Retina (tissue), 1 donor: ENCODE results near the gene IL10RB.
A peak's percentile ranks its signal among the peaks of the same experiment; 100 is the strongest.
"Not testable (repeated sequence)": the region's sequence is repeated elsewhere in the genome, so short reads cannot be mapped to it uniquely, and the experiment has no call there.

Experiments
- DNase-seq: peaks from one replicate; pipeline ENCODE4 v3.0.0-alpha.2; 2016

Gene IL10RB

DNA sequence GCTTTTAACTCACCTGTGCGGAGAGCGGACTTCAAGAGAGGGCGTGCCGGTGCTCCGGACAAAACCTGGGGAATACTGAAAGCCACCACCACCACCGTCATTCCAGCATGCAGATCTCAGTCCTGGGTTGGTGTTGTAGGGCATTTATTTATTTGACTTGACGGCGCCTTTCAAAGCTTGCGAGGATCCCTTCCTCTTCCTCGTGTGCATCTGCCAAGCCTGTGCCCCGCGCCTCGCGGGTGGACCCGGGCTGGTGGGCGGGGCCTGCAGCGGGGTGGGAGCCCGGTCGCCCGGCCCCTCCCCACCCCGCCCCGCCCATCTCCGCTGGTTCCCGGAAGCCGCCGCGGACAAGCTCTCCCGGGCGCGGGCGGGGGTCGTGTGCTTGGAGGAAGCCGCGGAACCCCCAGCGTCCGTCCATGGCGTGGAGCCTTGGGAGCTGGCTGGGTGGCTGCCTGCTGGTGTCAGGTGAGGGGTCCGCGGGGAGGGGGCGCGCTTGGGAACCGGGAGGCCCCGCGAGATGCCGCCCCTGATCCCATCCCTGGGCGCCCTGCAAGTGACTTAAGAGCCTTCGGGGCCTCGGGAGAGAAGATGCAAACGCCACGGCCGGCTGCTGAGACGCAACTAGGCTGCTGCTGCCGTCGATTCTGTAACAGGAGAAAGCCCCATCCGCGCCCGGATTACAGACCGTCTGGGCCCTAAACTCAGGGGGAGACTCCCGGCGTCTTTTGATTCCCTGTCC is at the start of gene IL10RB:
Gene IL10RB, plus strand, starts transcription at position 318 of the 739 bp plus-strand sequence. Its CDS starts 99 bp downstream, at position 417.
- peak; percentile 89 for DNase-seq

DNA sequence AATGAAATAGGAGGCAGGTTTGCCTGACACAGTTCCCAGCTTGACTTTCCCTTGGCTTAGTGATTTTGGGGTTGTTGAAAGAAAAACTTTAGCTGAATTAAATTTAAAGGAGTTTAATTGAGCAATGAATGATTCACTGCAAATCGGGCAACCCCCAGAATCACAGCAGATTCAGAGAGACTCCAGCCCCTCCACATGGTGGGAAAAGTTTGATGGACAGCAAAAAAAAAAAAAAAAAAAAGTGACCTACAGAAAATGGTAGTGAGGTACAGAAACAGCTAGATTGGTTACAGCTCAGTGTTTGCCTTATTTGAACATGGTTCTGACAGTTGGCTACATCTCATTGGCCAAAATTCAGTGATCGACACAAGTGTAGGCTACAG is 49.0 kb upstream of the IL10RB start:
- DNase-seq: no peak

DNA sequence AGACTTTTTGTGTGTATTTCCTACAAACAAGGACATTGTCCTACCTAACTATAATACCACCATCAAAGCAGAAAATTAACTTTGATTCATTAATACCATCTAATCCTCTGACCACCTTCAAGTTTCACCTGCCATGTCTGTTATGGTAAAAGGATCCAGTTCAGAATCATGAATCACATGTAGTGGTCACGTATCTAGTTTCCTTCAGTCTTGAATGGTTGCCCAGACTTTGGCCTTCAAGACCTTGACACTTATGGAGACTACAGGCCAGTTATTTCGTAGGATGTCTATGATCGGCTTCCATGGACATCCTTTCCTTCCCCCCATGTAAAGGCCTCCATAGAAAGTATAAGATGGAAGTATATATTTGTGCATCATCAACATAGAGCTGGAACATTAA is 46.9 kb upstream of the IL10RB start:
- no peak for DNase-seq

DNA sequence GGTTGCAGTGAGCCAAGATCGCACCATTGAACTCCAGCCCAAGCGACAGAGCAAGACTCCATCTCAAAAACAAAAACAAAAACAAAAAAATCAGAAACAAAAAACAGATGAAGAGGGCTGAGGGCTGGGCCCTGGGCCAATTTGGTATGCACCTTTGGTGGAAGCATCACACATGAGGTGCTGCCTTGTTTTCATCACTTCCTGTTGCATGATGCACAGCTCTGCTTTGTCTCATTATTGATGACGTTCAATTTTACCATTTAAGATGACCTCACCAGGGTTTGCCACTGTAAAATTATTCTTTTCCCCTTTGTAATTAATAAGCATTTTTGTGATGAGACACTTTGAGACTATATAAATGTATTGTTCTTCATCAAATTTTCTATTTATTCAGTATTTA is 46.2 kb upstream of the IL10RB start:
- no peak for DNase-seq

DNA sequence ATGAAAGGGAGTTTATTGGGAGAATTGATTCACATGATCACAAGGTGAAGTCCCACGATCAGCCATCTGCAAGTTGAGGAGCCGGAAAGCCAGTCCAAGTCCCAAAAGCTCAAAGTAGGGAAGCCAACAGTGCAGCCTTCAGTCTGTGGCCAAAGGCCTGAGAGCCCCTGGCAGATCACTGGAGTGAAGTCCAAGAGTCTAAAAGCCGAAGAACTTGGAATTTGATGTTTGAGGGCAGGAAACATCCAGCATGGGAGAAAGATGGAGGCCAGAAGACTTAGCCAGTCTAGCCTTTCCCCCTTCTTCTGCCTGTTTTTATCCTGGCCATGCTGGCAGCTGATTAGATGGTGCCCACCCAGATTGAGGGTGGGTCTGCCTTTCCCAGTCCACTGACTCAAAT is 40.8 kb upstream of the IL10RB start:
- DNase-seq: not testable (repeated sequence)

DNA sequence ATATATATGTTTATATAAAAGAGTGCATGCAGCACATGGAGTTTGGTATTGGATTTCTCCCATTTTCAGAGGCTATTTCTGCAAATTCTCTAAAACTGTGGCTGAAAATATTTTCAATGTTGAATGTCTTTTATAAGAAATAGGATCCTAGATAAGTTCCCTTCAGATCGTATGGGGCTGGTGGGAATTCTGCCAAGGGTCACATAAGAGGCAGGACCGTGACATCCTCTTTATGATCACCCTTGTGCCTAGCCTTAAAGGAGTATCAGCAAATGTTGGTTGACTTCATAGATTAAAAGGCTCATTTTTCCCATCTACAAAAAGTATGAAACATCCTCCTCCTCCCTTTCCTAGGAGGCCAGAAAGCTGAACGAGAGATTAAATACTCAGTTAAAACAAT is 37.7 kb upstream of the IL10RB start:
- no peak for DNase-seq

DNA sequence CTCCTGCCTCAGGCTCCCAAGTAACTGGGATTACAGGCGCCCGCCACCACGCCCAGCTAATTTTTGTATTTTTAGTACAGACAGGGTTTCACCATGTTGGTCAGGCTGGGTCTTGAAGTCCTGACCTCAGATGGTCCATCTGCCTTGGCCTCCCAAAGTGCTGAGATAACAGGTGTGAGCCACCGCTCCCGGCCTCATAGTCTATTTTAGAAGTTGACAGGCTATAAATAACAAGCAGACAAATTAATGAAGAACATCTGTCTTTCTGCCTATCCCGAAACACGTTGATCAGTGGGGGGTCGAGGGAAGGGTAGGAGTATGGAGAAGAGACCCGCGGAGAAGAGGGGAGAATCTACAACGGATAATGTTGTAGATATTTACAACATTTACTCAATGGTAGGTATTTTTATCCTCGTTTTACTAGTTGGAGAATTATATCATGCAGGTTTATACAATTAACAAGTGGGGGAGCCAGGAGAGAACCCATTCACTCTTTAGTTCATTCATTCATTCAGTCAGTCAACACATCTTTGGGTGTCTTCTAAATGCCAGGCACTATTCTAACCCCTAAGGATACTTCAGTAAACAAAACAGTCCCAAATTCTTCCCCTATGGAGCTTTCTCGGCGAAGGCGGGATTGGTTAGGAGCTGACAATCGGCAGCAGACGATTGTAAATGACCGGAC is 36.9 kb upstream of the IL10RB start:
- DNase-seq: no peak

DNA sequence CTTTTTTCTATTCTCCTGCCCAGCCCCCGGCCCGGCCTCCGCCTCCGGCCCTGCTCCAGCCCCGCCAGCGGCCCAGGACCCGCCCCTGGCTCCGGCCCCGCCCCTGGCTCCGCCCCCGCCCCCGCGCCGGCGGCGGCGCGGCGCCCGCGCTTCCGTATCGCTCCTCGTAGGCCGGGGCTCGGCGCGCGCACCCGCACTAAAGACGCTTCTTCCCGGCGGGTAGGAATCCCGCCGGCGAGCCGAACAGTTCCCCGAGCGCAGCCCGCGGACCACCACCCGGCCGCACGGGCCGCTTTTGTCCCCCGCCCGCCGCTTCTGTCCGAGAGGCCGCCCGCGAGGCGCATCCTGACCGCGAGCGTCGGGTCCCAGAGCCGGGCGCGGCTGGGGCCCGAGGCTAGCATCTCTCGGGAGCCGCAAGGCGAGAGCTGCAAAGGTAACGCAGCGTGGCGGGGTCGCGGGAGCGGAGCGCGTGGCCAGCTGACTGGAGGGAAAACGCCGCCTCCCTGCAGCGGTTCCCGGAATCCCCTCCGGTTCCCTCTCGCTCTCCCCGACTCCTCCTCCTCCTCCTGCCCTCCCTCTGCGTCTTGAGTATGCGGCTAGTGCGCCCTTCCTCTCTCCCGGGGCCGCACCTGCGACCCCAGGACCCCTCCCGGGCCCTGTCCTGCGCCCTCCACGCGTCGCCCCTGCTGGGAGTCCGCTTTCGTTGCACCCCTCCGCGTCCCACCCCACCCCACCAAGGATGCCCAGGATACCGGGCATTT is 36.2 kb upstream of the IL10RB start, which contains the start of gene IFNAR2:
Gene IFNAR2, plus strand, starts transcription at position 155 of the 761 bp plus-strand sequence. CDS start 11,985 bp downstream, outside the sequence.
- peak; percentile 91 for DNase-seq

DNA sequence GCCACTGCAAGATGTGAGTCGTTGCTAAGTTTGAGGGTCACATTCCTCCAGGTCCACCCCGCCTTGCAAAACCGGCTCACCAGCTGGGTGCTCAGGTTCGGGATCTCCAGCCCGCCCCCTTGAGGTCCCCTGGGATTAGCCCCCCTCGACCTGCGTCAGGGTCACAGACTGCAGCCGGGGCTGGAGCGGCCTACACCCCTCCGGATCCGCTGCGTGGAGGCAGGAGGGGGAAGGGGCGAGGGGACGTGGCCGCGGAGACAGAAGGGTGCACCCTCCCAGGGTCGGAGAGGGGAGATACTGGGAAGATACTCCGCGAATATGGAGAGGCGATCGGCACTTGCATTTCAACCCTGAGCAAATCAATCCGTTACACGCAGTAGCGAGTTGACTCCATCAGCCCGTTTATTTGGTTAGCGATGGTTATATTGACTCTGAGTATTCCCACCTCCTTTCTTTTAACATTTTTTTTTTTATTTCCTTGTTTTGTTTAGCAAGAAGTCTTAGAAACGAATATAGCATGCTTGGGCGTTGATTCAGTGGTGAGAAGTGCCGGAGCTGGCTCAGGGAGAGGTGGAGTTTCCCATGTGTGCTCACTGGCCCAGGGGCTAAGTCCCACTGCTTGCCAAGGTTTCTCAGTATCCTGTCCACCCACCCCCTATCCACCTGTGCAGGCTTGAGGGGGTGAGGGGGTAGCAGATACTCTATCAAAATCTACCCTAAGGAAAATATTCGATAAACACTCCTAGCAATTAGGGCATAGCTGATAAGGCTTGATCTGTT is 35.4 kb upstream of the IL10RB start:
- no peak for DNase-seq

DNA sequence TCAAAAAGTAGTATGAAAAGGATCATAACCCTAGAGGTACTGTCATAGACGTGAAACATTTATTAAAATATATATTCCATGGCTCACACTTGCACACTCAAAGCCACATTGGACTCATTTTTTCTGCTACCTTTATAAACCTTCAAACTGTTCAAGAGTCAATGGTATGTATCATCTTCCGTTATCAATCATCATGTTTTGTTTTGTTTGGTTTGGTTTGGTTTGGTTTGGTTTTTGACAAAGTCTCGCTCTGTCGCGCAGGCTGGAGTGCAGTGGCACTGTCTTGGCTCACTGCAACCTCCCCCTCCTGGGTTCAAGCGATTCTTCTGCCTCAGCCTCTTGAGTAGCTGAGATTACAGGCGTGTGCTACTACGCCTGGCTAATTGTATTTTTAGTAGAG is 34.6 kb upstream of the IL10RB start:
- no peak for DNase-seq

DNA sequence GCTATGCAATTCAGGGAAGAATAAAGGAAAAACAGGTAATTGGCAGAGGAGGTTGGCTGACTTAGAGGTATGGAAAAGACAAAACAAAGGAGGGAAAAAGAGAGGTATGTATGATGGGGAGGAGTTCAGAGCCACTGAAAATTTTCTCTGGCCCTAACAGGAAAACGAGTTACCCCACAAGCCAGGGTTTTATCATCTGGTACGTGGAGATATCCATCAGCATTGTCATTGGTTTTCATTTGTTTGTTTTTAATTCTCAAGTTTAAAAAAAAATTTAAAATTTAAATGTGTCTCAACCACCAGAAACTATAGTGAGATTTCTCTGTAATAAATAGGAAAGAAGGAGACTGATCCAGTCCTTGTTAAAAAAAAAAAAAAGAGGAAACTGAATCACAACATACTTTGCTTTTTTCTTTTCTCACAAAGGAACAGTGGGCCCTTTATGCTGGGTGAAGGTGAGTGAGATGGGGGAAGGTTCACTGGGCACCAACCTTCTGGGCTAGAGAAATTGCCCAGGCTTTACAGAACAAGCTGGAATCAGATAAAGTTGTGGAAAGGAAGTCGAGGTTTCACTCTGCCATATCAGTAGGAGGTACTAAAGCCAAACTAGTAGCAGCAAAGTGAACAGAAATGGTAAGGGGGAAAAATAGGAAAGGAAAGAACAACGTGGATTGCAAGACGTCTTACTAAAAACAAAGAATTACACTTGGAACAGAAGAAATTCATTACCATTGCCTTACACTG is 33.7 kb upstream of the IL10RB start:
- no peak for DNase-seq

DNA sequence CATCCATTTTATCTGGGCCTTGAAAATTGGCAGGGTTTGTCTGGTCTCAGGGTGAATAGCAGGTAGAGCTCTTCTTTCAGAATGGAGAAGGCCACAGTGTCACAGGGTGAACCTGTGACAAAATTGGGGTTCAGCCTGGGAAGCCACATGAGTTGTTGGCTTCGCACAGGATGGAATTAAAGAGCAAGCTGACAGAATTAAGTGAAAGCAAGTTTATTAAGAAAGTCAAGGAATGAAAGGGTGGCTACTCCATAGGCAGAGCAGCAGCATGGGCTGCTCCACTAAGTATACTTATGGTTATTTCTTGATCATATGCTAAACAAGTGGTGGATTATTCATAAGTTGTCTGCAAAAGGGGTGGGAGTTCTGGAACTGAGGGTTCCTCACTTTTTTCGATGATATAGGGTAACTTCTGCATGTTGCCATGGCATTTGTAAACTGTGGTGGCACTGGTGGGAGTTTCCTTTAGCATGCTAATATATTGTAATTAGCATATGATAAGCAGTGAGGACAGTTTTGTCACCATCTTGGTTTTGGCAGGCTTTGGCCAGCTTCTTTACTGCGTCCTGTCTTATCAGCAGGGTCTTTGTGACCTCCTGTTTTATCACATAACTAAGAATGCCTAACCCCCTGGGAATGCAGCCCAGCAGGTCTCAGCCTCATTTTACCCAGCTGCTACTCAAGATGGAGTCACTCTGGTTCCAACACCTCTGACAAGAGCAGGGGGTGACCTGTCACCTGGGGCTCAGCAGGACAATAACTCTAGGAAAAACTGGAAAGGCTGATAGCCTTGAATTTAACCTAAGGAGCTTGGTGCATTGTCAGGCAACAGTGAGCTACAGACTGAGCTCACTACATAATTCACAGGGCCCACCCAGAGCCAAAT is 31.3 kb upstream of the IL10RB start:
- no peak for DNase-seq

DNA sequence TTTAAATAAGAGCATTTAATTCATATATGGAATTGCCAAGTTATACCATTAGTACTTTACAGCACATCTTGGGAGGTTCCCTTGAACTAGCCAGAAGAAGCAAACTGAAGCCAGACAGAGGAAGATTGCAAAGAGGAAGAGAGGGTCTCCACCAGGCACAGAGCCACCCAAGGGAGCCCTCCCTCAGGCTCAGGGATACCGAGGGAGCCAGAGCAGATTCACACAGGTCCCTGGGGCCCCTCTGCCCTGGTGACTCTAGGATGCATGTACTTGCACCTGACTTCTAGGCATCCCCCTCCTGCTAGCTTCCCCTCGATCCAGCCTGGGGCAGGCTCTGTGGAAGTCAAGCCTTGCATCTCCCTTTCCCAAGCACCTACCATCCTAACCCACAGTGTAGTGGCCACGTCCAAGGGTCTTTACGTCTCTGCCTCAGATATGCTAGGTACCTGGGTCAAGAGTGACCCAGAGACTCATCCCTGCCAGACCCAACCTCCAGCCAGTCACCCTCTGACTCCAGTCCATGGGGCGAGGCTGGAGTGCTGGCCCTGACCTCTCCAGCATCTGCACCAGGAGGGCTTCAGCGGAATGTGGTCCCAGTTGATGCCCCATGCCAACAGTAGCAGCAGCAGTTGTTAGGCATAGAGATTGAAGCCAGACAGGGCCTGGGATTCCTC is 30.0 kb upstream of the IL10RB start:
- no peak for DNase-seq

DNA sequence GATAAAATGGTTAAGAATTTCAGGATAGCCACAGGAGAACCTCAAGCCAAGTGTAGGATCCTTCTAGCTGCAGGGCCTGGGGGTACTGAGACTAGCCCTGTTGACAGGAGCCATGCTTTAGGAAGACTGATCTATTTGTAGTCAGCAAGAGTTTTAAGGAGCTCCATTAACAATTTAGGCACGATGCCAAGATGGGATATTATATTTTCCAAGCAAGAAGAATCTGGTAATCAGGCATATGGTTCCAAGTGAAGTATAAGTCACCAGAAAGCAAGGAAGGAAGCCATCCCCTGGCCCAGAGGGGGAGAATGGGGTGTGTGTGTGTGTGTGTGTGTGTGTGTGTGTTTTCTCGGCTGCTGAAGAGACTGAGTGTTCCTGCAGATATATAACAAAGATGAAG is 29.4 kb upstream of the IL10RB start:
- no peak for DNase-seq

DNA sequence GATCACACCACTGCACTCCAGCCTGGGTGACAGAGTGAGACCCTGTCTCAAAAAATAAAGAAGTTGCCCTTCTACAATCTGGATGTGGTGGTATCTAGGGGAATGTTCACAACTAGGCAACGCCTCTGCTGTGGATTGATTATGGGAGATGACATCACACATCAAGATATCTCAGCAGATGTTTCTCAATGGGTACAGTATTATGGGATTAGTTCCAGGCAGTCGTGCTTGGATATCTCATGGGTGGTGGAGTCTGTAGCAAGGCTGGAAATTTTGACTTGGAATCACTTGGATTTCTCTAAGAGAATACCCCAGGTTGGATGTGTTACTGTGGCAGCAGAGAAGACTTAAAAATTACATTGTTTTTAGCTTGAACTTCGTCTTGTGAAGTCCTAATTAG is 28.7 kb upstream of the IL10RB start:
- DNase-seq: no peak

DNA sequence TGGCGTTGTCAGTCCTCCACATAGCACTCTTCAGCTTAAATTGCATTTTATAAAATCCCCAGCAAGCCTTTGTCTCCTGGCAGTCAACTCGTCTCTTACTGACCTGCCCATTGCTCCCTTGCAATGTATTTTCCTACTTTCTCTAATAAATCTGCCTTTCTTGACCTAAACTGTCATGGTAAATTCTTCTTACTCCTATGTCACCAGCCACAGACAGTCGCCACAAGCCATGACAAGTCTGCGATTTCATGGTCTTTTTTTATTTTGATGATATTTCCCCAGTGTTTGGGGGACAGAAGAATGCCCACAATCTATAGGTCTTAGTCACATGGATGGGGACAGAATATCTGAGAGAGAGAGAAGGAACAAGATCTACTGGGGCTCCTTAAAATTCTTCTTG is 28.0 kb upstream of the IL10RB start:
- no peak for DNase-seq

DNA sequence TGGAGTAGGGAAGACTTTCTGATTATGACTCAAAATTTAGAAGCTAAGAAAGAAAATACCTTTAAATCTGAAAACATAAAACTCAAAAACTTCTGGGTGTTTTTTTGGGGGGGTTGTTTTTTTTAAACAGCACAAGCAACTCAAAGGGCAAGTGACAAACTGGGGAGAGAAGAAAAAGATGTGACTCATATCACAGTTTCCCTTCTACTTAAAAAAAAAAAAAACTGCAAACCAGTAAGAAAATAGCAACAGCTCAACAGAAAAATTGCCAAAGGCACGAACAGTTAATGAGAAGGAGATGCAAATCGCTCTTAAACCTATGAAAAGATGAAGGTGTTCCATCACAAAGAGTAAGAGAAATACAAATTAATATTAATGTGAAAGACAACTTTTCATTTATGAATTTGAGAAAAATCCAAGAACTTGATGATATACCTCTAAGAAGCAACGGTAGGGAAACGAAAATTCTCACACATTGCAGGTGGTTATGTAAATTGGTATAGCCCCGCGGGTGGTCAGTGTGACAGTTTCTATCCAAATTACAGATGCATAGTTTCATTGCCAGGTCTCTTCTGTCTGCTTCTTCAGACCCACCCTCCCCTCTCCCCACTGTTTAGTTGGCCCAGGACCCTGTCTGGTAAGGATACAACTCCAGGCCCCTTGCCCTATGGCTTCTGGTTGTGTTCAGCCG is 27.5 kb upstream of the IL10RB start:
- no peak for DNase-seq

DNA sequence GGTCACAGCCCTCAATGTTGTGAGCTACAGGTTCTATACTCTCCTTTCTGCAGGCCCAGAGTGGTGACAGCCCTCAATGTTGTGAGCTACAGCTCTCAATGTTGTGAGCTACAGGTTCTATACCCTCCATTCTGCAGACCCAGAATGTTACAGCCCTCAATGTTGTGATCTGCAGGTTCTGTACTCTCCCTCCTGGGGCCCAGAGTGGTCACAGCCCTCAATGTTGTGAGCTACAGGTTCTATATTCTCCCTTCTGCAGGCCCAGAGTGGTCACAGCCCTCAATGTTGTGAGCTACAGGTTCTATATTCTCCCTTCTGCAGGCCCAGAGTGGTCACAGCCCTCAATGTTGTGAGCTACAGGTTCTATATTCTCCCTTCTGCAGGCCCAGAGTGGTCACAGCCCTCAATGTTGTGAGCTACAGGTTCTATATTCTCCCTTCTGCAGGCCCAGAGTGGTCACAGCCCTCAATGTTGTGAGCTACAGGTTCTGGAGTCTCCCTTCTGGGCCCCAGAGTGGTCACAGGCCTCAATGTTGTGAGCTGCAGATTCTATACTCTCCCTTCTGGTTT is 26.5 kb upstream of the IL10RB start:
- DNase-seq: not testable (repeated sequence)

DNA sequence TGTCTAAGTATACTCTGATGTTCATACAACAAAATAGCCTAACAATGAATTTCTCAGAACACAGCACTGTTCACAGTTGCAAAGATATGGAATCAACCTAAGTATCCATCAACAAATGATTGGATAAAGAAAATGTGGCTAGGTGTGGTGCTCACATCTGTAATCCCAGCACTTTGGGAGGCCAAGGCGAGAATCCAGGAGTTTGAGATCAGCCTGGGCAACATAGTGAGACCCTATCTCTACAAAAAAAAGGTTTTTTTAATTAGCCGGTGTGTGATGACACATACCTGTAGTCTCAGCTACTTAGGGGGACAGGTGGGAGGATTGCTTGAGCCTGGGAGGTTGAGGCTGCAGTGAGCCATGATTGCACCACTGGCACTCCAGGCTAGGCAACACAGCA is 25.8 kb upstream of the IL10RB start:
- DNase-seq: no peak

DNA sequence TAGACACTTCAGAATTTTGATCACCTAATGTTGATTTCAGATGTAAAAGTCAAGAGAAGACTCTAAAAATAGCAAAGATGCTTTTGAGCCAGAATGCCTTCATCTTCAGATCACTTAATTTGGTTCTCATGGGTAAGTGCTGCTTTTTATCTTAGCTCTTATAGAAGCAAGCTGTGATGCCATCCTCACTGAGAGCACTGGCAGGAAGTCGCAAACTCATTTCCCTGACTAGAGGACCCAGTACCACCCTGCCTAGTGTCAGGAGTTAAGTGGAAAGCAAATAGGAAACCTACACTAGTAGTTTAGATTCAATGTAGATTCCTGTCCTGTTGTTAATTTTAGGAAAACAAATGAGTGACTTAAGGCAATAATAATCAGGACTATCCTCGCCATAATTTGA is 24.3 kb upstream of the IL10RB start:
- DNase-seq: no peak
